ENCODE measurements around the gene SLC35F2.

The SLC35F2 gene

DNA sequence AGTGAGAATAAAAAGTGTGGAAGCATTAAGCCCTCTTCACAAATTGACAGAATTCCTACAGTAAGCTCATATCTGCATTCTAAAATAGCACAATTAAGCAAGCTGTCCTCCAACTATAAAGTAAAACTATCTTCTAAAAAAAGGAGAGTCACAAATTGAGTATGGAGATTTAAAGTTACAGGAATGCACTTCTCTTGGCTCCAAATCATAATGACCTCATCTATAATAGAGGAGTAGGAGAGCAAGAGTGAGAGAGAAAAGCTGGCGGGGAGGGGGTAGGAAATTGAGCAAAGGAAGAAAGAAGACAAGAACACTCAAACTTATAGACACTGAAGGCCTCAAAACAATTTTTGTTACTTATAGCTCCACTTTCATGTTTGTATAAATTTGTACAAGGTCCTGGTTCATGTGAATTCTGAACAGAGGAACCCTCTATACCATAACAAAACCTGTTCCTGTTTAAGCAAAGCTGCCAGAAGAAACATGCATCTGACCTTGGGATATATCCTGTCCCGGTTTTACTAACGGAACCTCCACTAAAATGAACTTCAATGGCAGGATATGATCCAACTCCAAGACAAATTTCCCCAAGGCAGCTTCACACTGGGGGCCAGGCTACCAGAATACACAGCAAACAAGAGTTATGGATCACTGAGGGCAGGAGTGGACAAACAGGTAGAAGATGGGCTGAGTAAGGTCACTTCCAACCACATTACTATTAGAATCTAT lies 37.2 kb downstream of the SLC35F2 start:
- Mint-ChIP-seq H3K9me3 (peaks cover 3% of the 10 kb centered on the region), H3K36me3 (ENCODE audit: low read depth) (peaks cover 6% of the 10 kb centered on the region), H3K4me3 (no peak overlapping the region), H3K27me3 (no peaks in the 10 kb centered on the region), H3K4me1 (peaks cover 22% of the 10 kb centered on the region), H3K27ac (no peak overlapping the region)
- DNase-seq (no peak), ATAC-seq (no peak)

GRCh38 chr11:107819361-107820014 lies 39.1 kb downstream of the SLC35F2 start:
- peak; percentile 69 for ATAC-seq
- peaks cover 11% of the 10 kb centered on the region for H3K4me1 Mint-ChIP-seq
- peaks cover 3% of the 10 kb centered on the region for H3K9me3 Mint-ChIP-seq
- H3K27ac Mint-ChIP-seq, result no peak overlapping the region
- no peaks in the 10 kb centered on the region for H3K27me3 Mint-ChIP-seq
- no peak for DNase-seq
- H3K4me3 Mint-ChIP-seq, result no peak overlapping the region
- peaks cover 6% of the 10 kb centered on the region for H3K36me3 Mint-ChIP-seq (ENCODE audit: low read depth)

DNA sequence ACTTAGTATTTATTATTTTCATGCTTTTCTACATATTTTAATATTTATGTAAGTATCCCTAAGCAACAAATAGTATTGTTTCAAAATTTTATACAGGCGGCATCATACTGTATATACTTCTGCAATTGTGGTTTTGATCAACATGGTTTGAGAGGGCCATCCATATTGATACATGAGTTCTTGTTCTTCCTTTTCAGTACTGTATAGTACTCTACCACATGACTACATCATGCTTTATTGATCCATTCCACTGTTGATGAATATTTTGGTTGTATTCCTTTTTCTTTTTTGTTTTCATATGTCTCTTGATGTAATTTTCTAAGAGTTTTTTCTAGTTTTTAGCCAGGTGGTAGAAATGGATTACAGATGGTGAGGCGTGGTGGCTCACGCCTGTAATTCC lies 40.1 kb downstream of the SLC35F2 start:
- Mint-ChIP-seq H3K4me1 (peaks cover 5% of the 10 kb centered on the region), H3K27ac (no peak overlapping the region), H3K9me3 (peaks cover 3% of the 10 kb centered on the region), H3K36me3 (ENCODE audit: low read depth) (peaks cover 6% of the 10 kb centered on the region), H3K4me3 (no peak overlapping the region), H3K27me3 (no peaks in the 10 kb centered on the region)
- no peak for ATAC-seq
- no peak for DNase-seq

DNA sequence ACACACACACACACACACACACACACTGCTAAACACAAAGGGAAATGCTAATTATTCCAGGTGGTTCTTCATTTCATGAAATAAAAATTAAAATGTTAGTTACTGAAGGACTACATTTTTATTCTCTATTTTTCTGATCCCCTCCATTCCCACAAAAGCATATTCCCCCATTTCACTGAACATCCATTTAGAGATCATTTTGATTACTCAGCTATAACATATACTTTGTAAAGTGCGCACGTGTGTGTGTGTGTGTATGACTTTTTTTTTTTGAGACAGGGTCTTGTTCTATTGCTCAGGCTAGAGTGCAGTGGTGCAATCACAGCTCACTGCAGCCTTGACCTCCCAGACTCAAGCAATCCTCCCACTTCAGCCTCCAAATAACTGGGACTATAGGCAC lies 42.6 kb downstream of the SLC35F2 start:
- peaks cover 16% of the 10 kb centered on the region for H3K36me3 Mint-ChIP-seq (ENCODE audit: low read depth)
- no peak overlapping the region for H3K4me3 Mint-ChIP-seq
- H3K4me1 Mint-ChIP-seq, result peaks cover 5% of the 10 kb centered on the region
- ATAC-seq (no peak), DNase-seq (no peak)
- H3K9me3 Mint-ChIP-seq, result peaks cover 3% of the 10 kb centered on the region
- no peaks in the 10 kb centered on the region for H3K27me3 Mint-ChIP-seq
- H3K27ac Mint-ChIP-seq, result no peak overlapping the region

DNA sequence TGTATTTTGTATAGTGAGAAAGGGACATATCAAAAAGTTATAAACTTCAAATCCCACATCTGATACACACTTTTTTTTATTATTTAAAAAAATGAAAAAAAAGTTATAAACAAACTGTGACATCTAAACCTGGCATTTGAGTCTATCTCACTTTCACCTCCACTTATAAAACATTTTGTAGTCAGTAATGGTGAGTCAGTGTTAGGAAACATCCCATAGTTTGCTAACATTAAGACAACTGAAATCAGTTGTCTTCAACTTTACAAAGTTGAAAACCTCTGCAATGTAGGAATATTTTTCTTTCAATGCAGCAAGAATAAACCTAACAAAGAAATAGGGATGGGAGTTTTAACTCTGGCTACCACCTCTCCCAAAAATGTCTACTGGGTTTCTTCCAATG lies 47.7 kb downstream of the SLC35F2 start:
- Mint-ChIP-seq H3K4me3 (no peak overlapping the region), H3K36me3 (ENCODE audit: low read depth) (peaks cover 49% of the 10 kb centered on the region), H3K4me1 (no peaks in the 10 kb centered on the region), H3K27ac (no peak overlapping the region), H3K27me3 (no peaks in the 10 kb centered on the region), H3K9me3 (no peaks in the 10 kb centered on the region)
- DNase-seq, result no peak
- no peak for ATAC-seq

GRCh38 chr11:107808521-107808920 lies 50.1 kb downstream of the SLC35F2 start:
- DNase-seq (no peak), ATAC-seq (no peak)
- no peaks in the 10 kb centered on the region for H3K27me3 Mint-ChIP-seq
- H3K27ac Mint-ChIP-seq, result no peak overlapping the region
- no peaks in the 10 kb centered on the region for H3K9me3 Mint-ChIP-seq
- no peak overlapping the region for H3K4me3 Mint-ChIP-seq
- H3K36me3 Mint-ChIP-seq (ENCODE audit: low read depth), result peaks cover 58% of the 10 kb centered on the region
- H3K4me1 Mint-ChIP-seq, result no peaks in the 10 kb centered on the region

- H3K27ac Mint-ChIP-seq, result no peak overlapping the region
- peaks cover 61% of the 10 kb centered on the region for H3K36me3 Mint-ChIP-seq (ENCODE audit: low read depth)
- H3K9me3 Mint-ChIP-seq, result no peaks in the 10 kb centered on the region
- no peaks in the 10 kb centered on the region for H3K27me3 Mint-ChIP-seq
- H3K4me3 Mint-ChIP-seq, result no peak overlapping the region
- ATAC-seq (no peak), DNase-seq (no peak)
- no peaks in the 10 kb centered on the region for H3K4me1 Mint-ChIP-seq
Observed at GRCh38 chr11:107804971-107805370, 53.6 kb downstream of the SLC35F2 start.

- H3K4me1 Mint-ChIP-seq, result no peaks in the 10 kb centered on the region
- no peaks in the 10 kb centered on the region for H3K27me3 Mint-ChIP-seq
- no peak overlapping the region for H3K27ac Mint-ChIP-seq
- no peaks in the 10 kb centered on the region for H3K9me3 Mint-ChIP-seq
- DNase-seq, result no peak
- H3K36me3 Mint-ChIP-seq (ENCODE audit: low read depth), result peaks cover 57% of the 10 kb centered on the region
- H3K4me3 Mint-ChIP-seq, result no peak overlapping the region
- ATAC-seq, result no peak
Observed at GRCh38 chr11:107804211-107804610, 54.4 kb downstream of the SLC35F2 start.

- Mint-ChIP-seq H3K36me3 (ENCODE audit: low read depth) (peaks cover 52% of the 10 kb centered on the region), H3K27me3 (no peaks in the 10 kb centered on the region), H3K4me1 (no peaks in the 10 kb centered on the region), H3K9me3 (no peaks in the 10 kb centered on the region), H3K4me3 (no peak overlapping the region), H3K27ac (no peak overlapping the region)
- no peak for DNase-seq
- no peak for ATAC-seq
Observed at GRCh38 chr11:107801641-107802040, 56.9 kb downstream of the SLC35F2 start.

DNA sequence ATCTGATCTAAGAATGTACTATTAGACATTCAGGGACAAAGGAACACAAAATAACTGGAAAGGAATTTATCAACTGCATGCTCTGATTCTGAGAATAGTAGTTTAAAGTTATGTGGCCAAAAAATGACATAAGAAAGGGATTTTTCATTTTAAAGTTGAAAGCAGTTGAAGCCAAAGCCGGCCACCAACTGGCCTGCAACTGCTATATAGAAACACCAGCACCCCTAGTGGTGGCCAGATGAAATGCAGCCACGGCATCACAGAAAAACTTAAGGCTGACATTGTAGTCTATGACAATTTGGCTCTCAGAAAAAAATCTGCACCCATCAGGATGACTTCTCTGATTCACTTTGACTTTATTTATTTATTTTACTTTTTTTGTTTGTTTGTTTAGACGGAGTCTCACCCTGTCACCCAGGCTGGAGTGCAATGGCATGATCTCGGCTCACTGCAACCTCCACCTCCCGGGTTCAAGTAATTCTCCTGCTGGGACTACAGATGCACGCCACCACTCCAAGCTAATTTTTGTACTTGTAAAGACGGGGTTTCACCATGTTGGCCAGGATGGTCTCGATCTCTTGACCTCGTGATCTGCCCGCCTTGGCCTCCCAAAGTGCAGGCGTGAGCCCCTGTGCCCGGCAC lies 59.2 kb downstream of the SLC35F2 start:
- H3K27ac Mint-ChIP-seq, result no peak overlapping the region
- peaks cover 59% of the 10 kb centered on the region for H3K36me3 Mint-ChIP-seq (ENCODE audit: low read depth)
- ATAC-seq (no peak), DNase-seq (peak; percentile 68)
- no peaks in the 10 kb centered on the region for H3K27me3 Mint-ChIP-seq
- peaks cover 10% of the 10 kb centered on the region for H3K9me3 Mint-ChIP-seq
- no peak overlapping the region for H3K4me3 Mint-ChIP-seq
- no peaks in the 10 kb centered on the region for H3K4me1 Mint-ChIP-seq

DNA sequence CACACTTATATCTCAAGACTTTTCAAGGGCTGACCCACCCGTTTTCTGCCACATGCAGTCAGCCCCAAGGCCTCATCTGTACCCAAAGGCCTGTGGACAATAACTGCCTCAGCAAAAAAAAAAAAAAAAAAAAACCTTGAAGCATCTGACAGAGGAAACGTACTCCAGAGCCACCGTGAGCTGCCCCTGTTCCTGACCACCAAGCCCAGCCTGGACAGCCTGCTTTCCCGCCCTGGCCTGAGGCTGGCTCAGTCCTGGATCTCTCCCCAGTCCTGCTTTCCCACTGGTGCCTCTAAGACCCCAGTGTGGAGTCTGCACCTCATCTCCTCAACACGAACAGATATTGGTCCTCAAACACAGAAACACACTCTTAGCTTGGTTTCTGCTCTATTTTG lies 66.5 kb downstream of the SLC35F2 start:
- peaks cover 6% of the 10 kb centered on the region for H3K4me1 Mint-ChIP-seq
- no peak overlapping the region for H3K27ac Mint-ChIP-seq
- H3K9me3 Mint-ChIP-seq, result peaks cover 10% of the 10 kb centered on the region
- H3K36me3 Mint-ChIP-seq (ENCODE audit: low read depth), result peaks cover 49% of the 10 kb centered on the region
- H3K4me3 Mint-ChIP-seq, result no peak overlapping the region
- no peak for ATAC-seq
- no peaks in the 10 kb centered on the region for H3K27me3 Mint-ChIP-seq
- no peak for DNase-seq

- ATAC-seq (no peak), DNase-seq (no peak)
- Mint-ChIP-seq H3K9me3 (peaks cover 10% of the 10 kb centered on the region), H3K4me3 (no peak overlapping the region), H3K4me1 (peaks cover 6% of the 10 kb centered on the region), H3K27ac (peak overlapping the region; percentile 15), H3K36me3 (ENCODE audit: low read depth) (peaks cover 45% of the 10 kb centered on the region), H3K27me3 (no peaks in the 10 kb centered on the region)
Observed at GRCh38 chr11:107791343-107792048, 67.1 kb downstream of the SLC35F2 start.

DNA sequence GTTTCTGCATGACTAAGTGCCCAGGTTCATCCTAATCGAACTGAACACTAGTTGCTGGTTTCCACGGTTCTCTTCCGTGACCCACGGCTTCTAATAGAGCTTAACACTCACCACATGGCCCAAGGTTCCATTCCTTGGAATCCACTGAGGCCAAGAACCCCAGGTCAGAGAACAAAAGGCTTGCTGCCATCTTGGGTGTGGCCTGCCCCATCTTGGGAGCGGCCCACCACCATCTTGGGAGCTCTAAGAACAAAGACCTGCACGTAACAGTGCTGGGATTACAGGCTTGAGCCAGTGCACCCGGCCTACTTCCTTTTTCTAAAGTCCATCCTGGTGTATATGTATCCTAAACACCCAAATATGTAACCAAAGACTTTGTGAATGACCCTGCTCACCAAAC lies 68.8 kb downstream of the SLC35F2 start:
- no peak overlapping the region for H3K27ac Mint-ChIP-seq
- H3K4me3 Mint-ChIP-seq, result no peak overlapping the region
- ATAC-seq, result no peak
- H3K9me3 Mint-ChIP-seq, result peaks cover 3% of the 10 kb centered on the region
- H3K4me1 Mint-ChIP-seq, result peaks cover 14% of the 10 kb centered on the region
- H3K27me3 Mint-ChIP-seq, result no peaks in the 10 kb centered on the region
- H3K36me3 Mint-ChIP-seq (ENCODE audit: low read depth), result peaks cover 28% of the 10 kb centered on the region
- DNase-seq, result no peak

- Mint-ChIP-seq H3K4me1 (peaks cover 15% of the 10 kb centered on the region), H3K36me3 (ENCODE audit: low read depth) (peaks cover 11% of the 10 kb centered on the region), H3K9me3 (no peaks in the 10 kb centered on the region), H3K27ac (no peak overlapping the region), H3K4me3 (no peak overlapping the region), H3K27me3 (peaks cover 3% of the 10 kb centered on the region)
- ATAC-seq (no peak), DNase-seq (no peak)
Observed at GRCh38 chr11:107787733-107788132, 70.9 kb downstream of the SLC35F2 start.

- peak; percentile 86 for ATAC-seq
- peak; percentile 8 for DNase-seq
- H3K27ac Mint-ChIP-seq, result no peak overlapping the region
Observed at GRCh38 chr11:107785401-107785800, 73.2 kb downstream of the SLC35F2 start.

More at GRCh38 chr11:107785401-107785800, 73.2 kb downstream of the SLC35F2 start:
- H3K4me3 Mint-ChIP-seq, result no peak overlapping the region
- peaks cover 4% of the 10 kb centered on the region for H3K36me3 Mint-ChIP-seq (ENCODE audit: low read depth)
- H3K4me1 Mint-ChIP-seq, result peaks cover 9% of the 10 kb centered on the region
- H3K9me3 Mint-ChIP-seq, result no peaks in the 10 kb centered on the region
- H3K27me3 Mint-ChIP-seq, result peaks cover 8% of the 10 kb centered on the region

All from activated naive CD8-positive, alpha-beta T cell treated with anti-CD3 and anti-CD28 coated beads, Interleukin-2, amount 50 U/mL, for 24 hours (primary cell).